ENCODE data around the gene GIGYF1. TPM values are rescaled to one million over a fixed set of nuclear protein-coding genes. Genes with fewer than 3 reads are reported as not detected.

The GIGYF1 gene
- total and polyA plus RNA-seq, 2 of the 13 experiments (the other 11 are each of a cell fraction or from before 2014, with no cell fraction given): 7.6 to 16.1 TPM

GRCh38 chr7:100719523-100720278 lies 25.7 kb upstream of the GIGYF1 start (continued):
- TF ChIP-seq THAP9 (CRISPR knock-in tag; IDR thresholded peaks at IDR 0.05; ENCODE audit: borderline replicate concordance) (no peak), BCL3 (CRISPR knock-in tag; IDR thresholded peaks at IDR 0.05) (no peak), ZFP62 (CRISPR knock-in tag; IDR thresholded peaks at IDR 0.05) (no peak), ZBTB21 (CRISPR knock-in tag; IDR thresholded peaks at IDR 0.05) (no peak), HNRNPL (IDR thresholded peaks at IDR 0.05; ENCODE audit: low read depth, low read length) (no peak), KLF11 (CRISPR knock-in tag; IDR thresholded peaks at IDR 0.05) (peak; percentile 42; the same call in 1 of the 2 replicates), NR2C2 (CRISPR knock-in tag; IDR thresholded peaks at IDR 0.05; ENCODE audit: borderline replicate concordance) (peak; percentile 37), KAT2B (IDR thresholded peaks at IDR 0.05; ENCODE audit: borderline replicate concordance, low read depth, low read length) (no peak), ZNF747 (CRISPR knock-in tag; IDR thresholded peaks at IDR 0.05; ENCODE audit: borderline replicate concordance) (no peak), ELF4 (CRISPR knock-in tag; IDR thresholded peaks at IDR 0.05; ENCODE audit: borderline replicate concordance) (no peak; the same call in 1 of the 2 replicates), RFXAP (CRISPR knock-in tag; IDR thresholded peaks at IDR 0.05; ENCODE audit: borderline replicate concordance) (no peak), ZNF841 (CRISPR knock-in tag; IDR thresholded peaks at IDR 0.05; ENCODE audit: borderline replicate concordance) (no peak), ZSCAN25 (CRISPR knock-in tag; IDR thresholded peaks at IDR 0.05) (no peak), ZNF557 (CRISPR knock-in tag; IDR thresholded peaks at IDR 0.05) (no peak), ZNF274 (CRISPR knock-in tag; IDR thresholded peaks at IDR 0.05) (no peak), NFKB2 (CRISPR knock-in tag; IDR thresholded peaks at IDR 0.05; ENCODE audit: borderline replicate concordance) (peak; percentile 36; the same call in 1 of the 2 replicates), SMARCC2 (IDR thresholded peaks at IDR 0.05) (no peak), MYPOP (CRISPR knock-in tag; IDR thresholded peaks at IDR 0.05) (no peak), THAP7 (CRISPR knock-in tag; IDR thresholded peaks at IDR 0.05) (peak; percentile 69; the same call in 1 of the 2 replicates), FOXO1 (CRISPR knock-in tag; IDR thresholded peaks at IDR 0.05) (peak; percentile 51; the same call in 1 of the 2 replicates), ZNF567 (CRISPR knock-in tag; IDR thresholded peaks at IDR 0.05; ENCODE audit: borderline replicate concordance) (no peak), CTCF (CRISPR knock-in tag; IDR thresholded peaks at IDR 0.05) (peak; percentile 61)

Measured in HepG2 (cell line).